SH-SY5Y (cell line): ENCODE data around the gene LTB4R.

ENCODE experiments used
- GATA2 ChIP-seq: IDR thresholded peaks from 2 replicates; pipeline ENCODE4 v1.6.1; 2011; ENCODE audit warnings: mild to moderate bottlenecking, low read depth, low read length
- GATA3 ChIP-seq: IDR thresholded peaks from 2 replicates; pipeline ENCODE4 v1.6.1; 2011; ENCODE audit warnings: low read depth, mild to moderate bottlenecking, low read length, moderate library complexity

The LTB4R gene

DNA sequence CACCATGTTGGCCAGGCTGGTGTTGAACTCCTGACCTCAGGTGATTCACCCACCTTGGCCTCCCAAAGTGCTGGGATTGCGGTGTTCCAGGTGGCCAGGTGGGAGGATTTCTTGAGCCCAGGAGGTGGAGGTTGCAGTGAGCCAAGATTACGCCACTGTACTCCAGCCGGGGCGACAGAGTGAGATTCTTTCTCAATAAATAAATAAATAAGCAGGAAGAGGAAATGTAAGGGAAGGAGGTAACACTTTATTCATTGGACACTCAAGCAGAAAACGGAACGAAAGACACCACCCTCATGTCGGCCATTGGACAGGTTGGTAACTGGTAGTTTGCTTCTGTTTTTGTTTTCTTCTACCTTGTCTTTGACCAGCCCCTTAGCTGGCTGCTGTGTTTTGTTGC, 43.7 kb downstream of the LTB4R start:
- TF ChIP-seq GATA2 (no peak), GATA3 (no peak)

DNA sequence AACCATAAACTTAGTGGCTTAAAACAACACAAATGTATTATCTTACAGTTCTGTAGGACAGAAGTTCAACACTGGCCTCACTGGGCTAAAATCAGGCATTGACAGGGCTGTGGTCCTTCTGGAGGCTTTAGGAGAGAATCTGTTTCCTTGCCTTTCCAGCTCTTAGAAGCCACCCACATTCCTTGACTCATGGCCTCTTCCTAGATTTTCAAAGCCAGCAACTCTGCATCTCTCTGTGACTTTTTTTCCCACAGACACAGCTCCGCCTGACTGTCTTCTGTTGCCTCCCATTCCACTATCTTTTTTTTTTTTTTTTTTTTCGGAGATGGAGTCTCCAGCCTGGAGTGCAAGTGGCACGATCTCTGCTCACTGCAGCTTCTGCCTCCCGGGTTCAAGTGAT, 44.9 kb downstream of the LTB4R start:
- no peak for TF ChIP-seq GATA2
- no peak for TF ChIP-seq GATA3

DNA sequence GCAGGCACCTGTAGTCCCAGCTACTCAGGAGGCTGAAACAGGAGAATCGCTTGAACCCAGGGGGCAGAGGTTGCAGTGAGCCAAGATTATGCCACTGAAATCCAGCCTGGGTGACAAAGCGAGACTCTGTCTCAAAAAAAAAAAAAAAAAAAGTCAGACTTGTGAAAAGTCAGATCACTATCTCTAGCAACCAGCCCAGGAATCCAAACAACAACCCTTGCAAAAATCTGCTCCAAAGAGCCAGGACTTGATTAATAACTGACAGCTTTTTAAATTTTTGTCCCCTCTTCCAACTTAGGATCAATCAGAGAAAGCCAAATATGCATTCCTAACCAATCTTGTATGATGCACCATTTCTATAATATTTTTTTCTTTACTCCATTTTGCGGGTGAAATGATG, 49.0 kb downstream of the LTB4R start:
- TF ChIP-seq GATA2 = no peak
- no peak for TF ChIP-seq GATA3

DNA sequence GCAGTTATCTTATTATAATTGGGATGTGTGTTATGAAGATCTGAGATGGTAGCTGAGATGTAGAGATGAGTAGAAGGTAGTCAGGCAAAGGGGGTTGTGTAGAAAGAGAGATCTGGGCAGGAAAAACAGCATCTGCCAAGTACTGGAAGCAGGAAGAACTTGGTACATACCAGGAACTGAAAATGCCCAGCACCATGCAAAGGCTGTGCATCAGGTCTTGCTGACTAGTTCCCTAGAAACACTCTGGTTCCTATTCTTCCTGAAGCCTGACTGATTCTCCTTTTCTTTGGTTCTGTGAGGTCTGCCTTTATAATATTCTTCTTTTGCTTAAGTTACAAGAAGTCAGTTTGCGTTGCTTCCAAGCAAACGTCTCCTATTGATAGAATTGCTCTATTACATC, 50.0 kb downstream of the LTB4R start:
- no peak for TF ChIP-seq GATA3
- TF ChIP-seq GATA2 = no peak

DNA sequence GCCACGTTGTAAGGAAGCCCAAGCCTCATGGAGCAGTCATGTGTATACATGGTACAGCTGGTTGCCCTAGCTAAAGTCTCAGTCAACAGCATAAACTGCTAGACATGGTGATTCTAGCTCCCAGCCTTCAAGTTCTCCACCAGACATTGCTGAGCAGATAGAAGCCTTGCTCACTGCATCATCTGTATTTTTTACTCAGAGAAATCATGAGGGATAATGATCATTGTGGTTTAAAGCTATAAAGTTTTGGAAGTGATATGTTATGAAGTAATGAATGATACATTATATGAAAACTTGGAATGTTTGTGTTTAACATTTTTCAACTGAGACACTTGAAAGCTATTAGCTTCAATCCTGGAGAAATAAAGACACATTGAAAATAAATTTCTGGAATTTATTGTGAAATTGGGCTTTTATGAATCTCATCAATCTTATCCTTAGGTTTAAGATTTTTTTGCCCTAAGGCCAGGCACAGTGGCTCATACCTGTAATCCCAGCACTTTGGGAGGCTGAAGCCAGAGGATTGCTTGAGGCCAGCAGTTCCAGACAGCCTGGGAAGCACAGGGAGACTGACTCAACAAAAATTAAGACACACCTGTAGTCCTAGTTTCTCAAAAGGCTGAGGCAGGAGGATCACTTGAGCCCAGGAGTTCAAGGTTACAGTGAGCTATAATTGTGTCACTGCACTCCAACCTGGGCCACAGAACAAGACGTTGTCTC, 51.1 kb downstream of the LTB4R start:
- TF ChIP-seq GATA2 (no peak), GATA3 (no peak)

DNA sequence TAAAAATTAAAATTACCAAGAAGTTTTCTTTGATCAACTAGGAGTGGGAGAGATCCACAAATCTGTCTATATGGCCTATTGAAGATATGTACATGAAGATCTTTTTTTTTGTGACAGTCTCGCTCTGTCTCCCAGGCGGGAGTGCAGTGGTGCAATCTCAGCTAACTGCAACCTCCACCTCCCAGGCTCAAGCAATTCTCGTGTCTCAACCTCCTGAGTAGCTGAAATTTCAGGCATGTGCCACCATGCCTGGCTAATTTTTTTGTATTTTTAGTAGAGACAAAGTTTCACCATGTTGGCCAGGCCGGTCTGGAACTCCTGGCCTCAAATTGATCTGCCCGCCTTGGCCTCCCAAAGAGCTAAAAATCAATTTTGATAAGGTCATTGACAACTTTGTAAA, 52.1 kb downstream of the LTB4R start:
- TF ChIP-seq GATA2 (no peak), GATA3 (no peak)

DNA sequence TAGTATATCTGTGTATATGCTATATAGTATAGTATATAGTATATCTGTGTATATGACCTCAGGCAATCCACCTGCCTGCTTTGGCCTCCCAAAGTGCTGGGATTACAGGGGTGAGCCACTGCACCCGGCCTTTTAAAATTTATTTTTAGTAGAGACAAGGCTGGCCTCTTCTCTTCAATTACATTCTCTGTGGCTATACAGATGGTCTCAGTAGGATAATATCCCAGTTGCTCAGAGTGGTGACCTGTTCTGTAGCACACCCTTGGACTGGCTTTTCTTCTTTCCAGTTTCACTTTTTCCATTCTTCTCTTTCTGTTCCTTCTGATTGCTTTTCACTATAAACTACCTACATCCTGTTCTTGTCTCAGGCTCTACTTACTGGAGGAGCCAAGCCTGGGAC, 53.5 kb downstream of the LTB4R start:
- TF ChIP-seq GATA3 = no peak
- TF ChIP-seq GATA2 = no peak

DNA sequence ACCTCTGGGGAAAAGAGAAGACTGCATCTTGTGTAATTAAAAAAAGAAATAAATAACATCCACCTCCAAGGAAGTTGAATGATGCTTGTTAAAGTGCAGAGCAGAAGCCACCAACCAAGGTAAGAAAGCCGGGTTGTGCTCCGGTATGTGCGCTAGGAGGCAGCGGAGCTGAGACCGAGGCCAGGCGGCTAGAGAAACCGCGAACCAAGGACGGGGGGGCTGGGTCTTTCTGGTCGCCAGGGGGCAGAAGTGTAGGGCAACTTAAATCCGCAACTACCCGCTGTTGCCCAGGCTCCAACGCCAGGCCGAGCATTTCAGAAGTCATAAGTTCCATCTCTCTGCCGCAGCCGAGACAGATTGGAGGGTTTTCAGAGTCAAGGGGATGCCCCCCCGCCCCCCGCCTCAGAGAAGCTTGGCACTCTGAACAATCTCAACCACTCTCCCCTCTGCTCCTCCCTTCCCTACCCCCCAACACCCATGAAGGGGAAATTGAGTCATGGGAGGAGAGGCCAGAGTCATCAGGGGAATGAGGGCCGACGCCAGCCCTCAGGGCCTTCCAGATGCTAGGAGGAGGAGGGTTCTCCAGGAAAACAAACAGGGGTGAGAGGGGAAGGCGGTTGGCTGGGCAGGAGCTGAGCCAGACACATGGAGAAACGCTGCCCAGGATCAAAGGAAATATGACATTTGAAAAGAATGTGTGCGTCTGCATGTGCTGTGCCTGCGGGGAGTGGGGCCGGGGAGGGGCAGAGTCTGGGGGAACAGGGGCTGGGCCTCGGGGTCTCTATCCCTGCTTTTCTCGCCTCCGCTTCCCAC, 54.5 kb downstream of the LTB4R start:
- TF ChIP-seq GATA3 (no peak), GATA2 (no peak)

DNA sequence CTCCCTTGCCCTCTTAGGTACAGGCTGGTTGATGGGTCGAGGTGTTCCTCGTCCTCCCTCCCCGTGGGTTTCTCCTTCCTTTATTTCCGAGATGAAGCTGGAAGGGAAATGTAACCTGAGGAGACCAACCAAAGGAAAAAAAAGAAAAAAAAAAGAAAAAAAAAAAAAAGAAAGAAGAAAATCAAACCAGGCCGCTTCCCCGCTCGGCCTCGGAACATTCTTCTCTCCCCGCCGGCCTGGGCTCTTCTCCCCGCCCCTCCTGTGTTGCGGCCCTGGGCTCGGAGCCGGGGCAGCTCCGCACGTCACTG, 55.1 kb downstream of the LTB4R start:
- TF ChIP-seq GATA3 (no peak), GATA2 (no peak)

DNA sequence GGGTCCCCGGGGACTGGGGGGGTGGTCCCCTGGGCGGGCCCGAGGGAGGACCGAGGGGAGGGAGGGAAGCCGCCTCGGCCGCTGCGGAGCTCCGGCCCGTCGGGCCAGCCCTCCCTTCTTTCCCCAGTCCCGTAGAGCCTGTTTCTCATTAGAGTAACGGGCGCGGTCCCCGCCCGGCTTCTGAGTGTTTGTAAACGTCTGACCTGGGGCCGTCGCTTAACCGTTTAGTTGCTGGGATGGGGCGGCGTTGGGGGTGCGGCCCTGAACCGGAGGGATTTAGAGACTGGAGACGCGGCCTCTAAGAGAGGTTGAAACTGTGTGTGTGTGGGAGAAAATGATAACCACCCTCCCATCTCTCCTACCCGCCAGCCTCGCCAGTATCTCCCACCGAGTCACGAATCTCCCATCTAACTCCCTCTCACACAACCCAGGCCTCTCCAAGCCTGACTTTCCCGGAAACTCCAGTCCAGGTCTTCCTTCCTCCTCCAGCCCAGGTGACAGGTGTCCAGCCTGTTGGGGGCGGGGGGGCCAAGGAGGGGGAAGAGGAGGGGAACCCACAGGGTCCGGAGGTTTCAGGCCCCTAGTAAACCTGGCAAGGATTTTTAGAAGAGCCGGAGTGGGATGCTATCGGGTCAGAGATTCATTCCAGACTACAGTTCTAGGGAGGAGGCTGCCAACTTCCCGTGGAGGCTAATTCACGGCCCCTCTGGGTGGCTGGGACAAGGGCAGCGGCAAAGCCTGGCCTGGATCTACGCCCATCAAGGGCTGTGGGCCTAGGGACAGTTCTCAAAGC, 55.6 kb downstream of the LTB4R start:
- TF ChIP-seq GATA2 (no peak), GATA3 (no peak)
